GM19468 (cell line): Measurements from ENCODE around the gene CR1L.
"Not testable (repeated sequence)": the region's sequence is repeated elsewhere in the genome, so short reads cannot be mapped to it uniquely, and the experiment has no call there.

Source experiments
- ATAC-seq: cut with Tn5 transposase; IDR thresholded peaks from one replicate; pipeline ENCODE4 v1.9.1; 2021; ENCODE audit warnings: mild to moderate bottlenecking, moderate library complexity, moderate number of reproducible peaks; ENCODE audit not compliant: unreplicated experiment; ENCODE audit errors: extremely low read depth

CR1L gene

GRCh38 chr1:207763972-207764371 lies 119.0 kb downstream of the CR1L start:
- no peak for ATAC-seq

GRCh38 chr1:207766569-207766968 lies 121.6 kb downstream of the CR1L start:
- ATAC-seq = no peak

GRCh38 chr1:207770514-207770913 lies 125.6 kb downstream of the CR1L start:
- ATAC-seq = not testable (repeated sequence)
